ENCODE data around the gene TNNT3. TPM values are rescaled to one million over a fixed set of nuclear protein-coding genes. Genes with fewer than 3 reads are reported as not detected.
A peak's percentile ranks its signal among the peaks of the same experiment; 100 is the strongest.

Gene TNNT3
- total RNA-seq, 2 experiments from 2014 or later: 3.7 to 5.4 TPM

- ChIA-PET POLR2A (no interaction called here), CTCF (no interaction called here)
Observed at GRCh38 chr11:1915795-1916131, 3.7 kb upstream of the TNNT3 start.

GRCh38 chr11:1916132-1916985, 3.1 kb upstream of the TNNT3 start:
- ChIA-PET POLR2A (no interaction called here), CTCF (interaction anchor here (0.9 to 1.3 kb wide), 3 partner anchors 25 to 84 kb away, joined by 3 to 5 read pairs (median 4); no protein-coding TSS in a partner anchor)
- Mint-ChIP-seq H3K9me3 (peaks cover 12% of the 10 kb centered on the region), H3K4me3 (no peak overlapping the region), H3K4me1 (peaks cover 10% of the 10 kb centered on the region), H3K27ac (peak overlapping the region; percentile 62), H3K27me3 (peaks cover 5% of the 10 kb centered on the region), H3K36me3 (ENCODE audit: low read depth) (no peaks in the 10 kb centered on the region)
- no peak for DNase-seq

More at GRCh38 chr11:1915795-1916131, 3.7 kb upstream of the TNNT3 start:
- no peak overlapping the region for H3K4me3 Mint-ChIP-seq
- peaks cover 12% of the 10 kb centered on the region for H3K9me3 Mint-ChIP-seq
- H3K27me3 Mint-ChIP-seq: peaks cover 6% of the 10 kb centered on the region
- H3K36me3 Mint-ChIP-seq (ENCODE audit: low read depth): no peaks in the 10 kb centered on the region
- H3K4me1 Mint-ChIP-seq: peaks cover 10% of the 10 kb centered on the region
- peak overlapping the region; percentile 62 for H3K27ac Mint-ChIP-seq
- no peak for DNase-seq

DNA sequence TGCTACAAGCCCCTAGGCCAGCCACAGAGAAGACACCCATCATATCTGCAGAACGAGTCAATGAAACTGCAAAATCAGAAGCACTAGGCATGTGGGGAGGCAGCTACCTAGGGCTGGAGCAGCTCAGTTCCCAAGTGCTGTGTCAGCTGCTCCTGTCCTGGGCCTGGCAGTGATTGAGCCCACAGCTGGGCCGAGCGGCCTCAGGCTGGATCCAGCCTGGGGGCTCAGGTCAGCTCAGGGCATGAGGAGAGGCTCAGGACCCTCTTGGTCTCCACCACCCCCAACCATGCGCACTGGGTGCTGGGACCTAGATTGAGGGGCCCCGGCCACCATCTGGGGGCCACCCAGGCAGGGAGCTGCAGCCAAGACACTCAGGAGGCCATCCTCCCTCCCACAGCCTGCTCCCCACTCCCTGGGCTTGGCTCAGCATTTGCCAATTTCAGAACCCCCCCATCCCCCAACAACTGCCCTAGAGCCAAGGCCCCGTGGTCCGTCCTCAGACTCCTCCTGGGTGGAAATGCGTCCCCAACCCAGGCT, 2.4 kb upstream of the TNNT3 start:
- ChIA-PET CTCF (interaction anchor here (0.9 to 1.3 kb wide), 6 partner anchors 26 to 84 kb away, joined by 3 to 5 read pairs (median 3); no protein-coding TSS in a partner anchor), POLR2A (no interaction called here)
- Mint-ChIP-seq H3K4me1 (peaks cover 10% of the 10 kb centered on the region), H3K9me3 (peaks cover 12% of the 10 kb centered on the region), H3K27me3 (peaks cover 5% of the 10 kb centered on the region), H3K27ac (peak overlapping the region; percentile 57), H3K4me3 (no peak overlapping the region), H3K36me3 (ENCODE audit: low read depth) (no peaks in the 10 kb centered on the region)
- DNase-seq: no peak

DNA sequence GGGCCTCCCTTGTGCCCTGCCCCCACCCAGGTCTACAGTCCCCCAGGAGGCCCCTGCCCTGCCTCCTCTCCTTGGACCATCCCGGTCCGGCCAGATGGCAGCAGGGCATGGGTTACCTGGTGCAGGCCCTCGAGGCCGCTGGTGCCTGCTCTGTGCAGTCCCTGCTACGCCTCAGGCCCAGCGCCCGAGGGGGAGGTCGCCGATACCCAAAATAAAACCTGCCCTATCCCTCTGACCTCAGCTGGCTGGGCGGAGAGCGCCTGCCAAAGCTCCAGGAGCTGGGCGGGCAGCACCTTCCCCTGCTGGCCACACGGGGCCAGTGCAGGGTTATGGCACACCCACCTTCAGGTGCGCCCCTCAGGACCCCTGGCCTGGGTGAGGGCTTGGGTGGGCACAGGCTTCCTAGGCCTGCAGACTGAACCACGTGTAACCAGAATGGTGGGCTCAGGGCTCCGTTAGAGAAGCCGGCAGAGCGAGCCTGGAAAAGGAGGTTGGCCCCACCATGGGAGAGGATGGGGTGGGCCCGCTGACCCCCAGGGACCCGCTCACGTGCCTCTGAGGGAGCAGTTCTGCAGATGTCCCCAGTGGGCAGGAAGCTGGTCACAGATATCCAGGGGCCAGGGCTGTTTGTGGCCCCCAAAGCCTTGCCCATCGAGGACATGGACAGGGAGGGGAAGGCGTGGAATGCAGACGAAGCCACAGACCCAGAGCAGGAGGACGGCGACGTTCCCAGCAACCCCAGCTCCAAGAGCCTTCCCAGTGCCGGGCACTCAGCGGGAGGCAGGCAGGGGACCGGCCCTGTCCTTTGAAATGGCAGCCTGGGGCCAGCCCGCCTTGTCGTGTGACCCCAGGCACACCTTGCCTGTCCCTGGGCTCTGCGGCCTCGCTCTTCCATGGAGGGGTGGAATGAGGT, 1.7 kb upstream of the TNNT3 start:
- no peak for DNase-seq
- peaks cover 5% of the 10 kb centered on the region for H3K27me3 Mint-ChIP-seq
- H3K4me1 Mint-ChIP-seq: peaks cover 12% of the 10 kb centered on the region
- no peak overlapping the region for H3K4me3 Mint-ChIP-seq
- ChIA-PET CTCF (interaction anchor here (1.0 to 1.3 kb wide), 5 partner anchors 29 to 85 kb away, joined by 3 to 5 read pairs (median 3); no protein-coding TSS in a partner anchor), POLR2A (no interaction called here)
- H3K9me3 Mint-ChIP-seq: peaks cover 12% of the 10 kb centered on the region
- H3K36me3 Mint-ChIP-seq (ENCODE audit: low read depth): no peaks in the 10 kb centered on the region
- H3K27ac Mint-ChIP-seq: no peak overlapping the region

DNA sequence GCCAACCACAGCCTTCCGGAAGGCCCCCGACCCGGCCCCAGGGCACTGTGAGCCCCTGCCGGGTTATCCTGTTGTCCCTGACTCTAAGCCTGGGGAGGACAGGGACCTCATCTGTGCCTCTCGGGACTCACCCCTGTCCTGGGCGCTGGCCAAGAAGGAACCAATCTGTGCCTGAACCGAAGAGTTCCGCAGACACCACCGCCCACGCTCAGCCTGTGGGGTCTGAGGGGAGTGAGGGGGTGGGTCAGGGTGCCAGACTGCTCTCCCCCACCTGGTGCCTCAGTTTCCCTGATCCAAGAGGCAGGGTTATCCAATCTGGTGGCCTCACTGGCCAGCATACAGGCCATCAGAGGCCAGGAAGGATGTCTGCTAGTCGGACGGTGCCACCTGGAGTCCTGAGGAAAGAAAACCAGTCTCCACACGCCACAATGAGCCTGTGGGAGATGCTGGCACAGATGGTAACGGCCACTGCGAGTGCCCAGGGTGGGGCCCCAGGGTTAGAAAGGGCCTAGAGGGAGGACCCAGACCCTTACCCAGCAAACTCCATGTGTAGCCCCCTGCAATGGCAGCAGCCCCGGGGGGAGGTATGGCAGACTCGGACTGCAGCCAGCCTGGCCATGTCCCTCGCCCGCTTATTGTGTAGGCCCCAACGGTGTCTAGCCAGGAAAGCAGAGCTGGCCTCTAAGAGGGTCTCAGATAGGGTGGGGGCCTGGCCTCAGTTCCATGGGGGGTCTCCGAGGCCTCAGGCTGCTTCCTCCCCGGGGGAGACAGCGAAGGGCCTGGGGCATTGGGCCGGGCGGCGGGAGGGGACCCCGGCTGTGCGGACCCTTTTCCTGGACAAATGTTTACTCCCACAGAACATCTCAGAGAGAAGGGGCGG, 827 bp upstream of the TNNT3 start:
- no peaks in the 10 kb centered on the region for H3K36me3 Mint-ChIP-seq (ENCODE audit: low read depth)
- peak overlapping the region; percentile 9 for H3K27ac Mint-ChIP-seq
- no peak overlapping the region for H3K4me3 Mint-ChIP-seq
- ChIA-PET POLR2A (no interaction called here), CTCF (interaction anchor here (1.3 to 3.2 kb wide), 3 partner anchors 28 to 69 kb away, joined by 3 to 18 read pairs (median 3); partner anchors contain the start of gene PRR33)
- peaks cover 12% of the 10 kb centered on the region for H3K9me3 Mint-ChIP-seq
- no peak for DNase-seq
- peaks cover 14% of the 10 kb centered on the region for H3K4me1 Mint-ChIP-seq
- H3K27me3 Mint-ChIP-seq: peaks cover 2% of the 10 kb centered on the region

DNA sequence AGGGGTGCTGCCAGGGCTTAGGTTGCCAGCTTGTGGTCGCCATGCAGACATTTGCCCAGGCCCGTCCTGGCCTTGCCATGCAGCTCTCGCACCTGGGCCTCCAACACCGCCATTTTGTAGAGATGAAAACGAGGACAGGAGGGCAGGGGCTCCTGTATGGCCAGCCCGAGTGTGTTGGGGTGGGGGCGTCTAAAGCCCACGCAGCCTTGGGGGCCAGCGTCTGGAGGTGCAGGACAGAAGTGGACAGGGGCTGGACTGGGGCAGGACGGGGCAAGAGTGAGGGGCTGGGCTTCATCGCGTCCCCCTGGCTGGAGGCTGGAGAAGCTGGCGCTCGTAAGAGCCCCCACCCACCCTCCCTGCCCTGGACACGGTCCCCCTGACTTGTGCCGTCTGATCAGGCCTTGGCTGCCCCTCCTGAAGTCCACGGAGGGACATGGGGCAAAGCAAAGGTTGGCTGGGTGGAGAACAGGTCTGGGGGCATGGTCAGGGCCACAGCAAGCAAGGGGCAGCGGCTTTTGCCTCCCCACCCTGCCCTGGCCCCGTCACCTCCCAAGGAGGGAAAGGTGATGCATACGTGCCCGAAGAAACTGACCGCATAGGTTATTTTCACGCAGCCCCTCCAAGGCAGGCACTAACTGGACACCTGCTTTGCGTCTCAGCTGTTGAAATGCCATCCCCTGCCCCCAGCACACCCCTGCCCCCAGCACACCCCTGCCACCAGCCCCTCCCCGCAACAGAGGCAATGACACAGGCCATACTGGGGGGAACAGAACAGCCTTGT, 815 bp downstream of the TNNT3 start:
- POLR2A ChIA-PET: no interaction called here
- H3K27ac Mint-ChIP-seq: no peak overlapping the region

GRCh38 chr11:1920909-1921573, 1.5 kb downstream of the TNNT3 start:
- POLR2A ChIA-PET: no interaction called here
- Mint-ChIP-seq H3K27me3 (no peaks in the 10 kb centered on the region), H3K27ac (peak overlapping the region; percentile 57), H3K4me1 (peaks cover 5% of the 10 kb centered on the region), H3K9me3 (no peaks in the 10 kb centered on the region), H3K4me3 (no peak overlapping the region), H3K36me3 (ENCODE audit: low read depth) (no peaks in the 10 kb centered on the region)
- no peak for DNase-seq
- CTCF ChIA-PET: interaction anchor here (0.6 to 3.2 kb wide), 4 partner anchors 30 to 1018 kb away, joined by 3 to 18 read pairs (median 4); partner anchors contain the start of gene PRR33

More for the DNA sequence above, 815 bp downstream of the TNNT3 start:
- CTCF ChIA-PET: interaction anchor here (1.0 to 3.2 kb wide), 3 partner anchors 29 to 70 kb away, joined by 3 to 18 read pairs (median 3); partner anchors contain the start of gene PRR33
- no peak for DNase-seq
- no peak overlapping the region for H3K4me3 Mint-ChIP-seq
- H3K4me1 Mint-ChIP-seq: peaks cover 10% of the 10 kb centered on the region
- H3K9me3 Mint-ChIP-seq: peaks cover under 1% of the 10 kb centered on the region
- no peaks in the 10 kb centered on the region for H3K27me3 Mint-ChIP-seq
- no peaks in the 10 kb centered on the region for H3K36me3 Mint-ChIP-seq (ENCODE audit: low read depth)

- H3K27ac Mint-ChIP-seq: no peak overlapping the region
- POLR2A ChIA-PET: no interaction called here
- no peak for DNase-seq
- peaks cover 4% of the 10 kb centered on the region for H3K4me1 Mint-ChIP-seq
- H3K4me3 Mint-ChIP-seq: no peak overlapping the region
- H3K27me3 Mint-ChIP-seq: no peaks in the 10 kb centered on the region
- H3K36me3 Mint-ChIP-seq (ENCODE audit: low read depth): no peaks in the 10 kb centered on the region
- CTCF ChIA-PET: interaction anchor here (0.6 to 3.2 kb wide), 9 partner anchors 15 to 1018 kb away, joined by 3 to 18 read pairs (median 4); partner anchors contain the start of gene PRR33
- no peaks in the 10 kb centered on the region for H3K9me3 Mint-ChIP-seq
Observed at GRCh38 chr11:1921574-1922141, 2.2 kb downstream of the TNNT3 start.

GRCh38 chr11:1922481-1923081, 3.1 kb downstream of the TNNT3 start:
- Mint-ChIP-seq H3K27ac (no peak overlapping the region), H3K9me3 (no peaks in the 10 kb centered on the region), H3K27me3 (no peaks in the 10 kb centered on the region), H3K36me3 (ENCODE audit: low read depth) (no peaks in the 10 kb centered on the region), H3K4me3 (no peak overlapping the region), H3K4me1 (peaks cover 4% of the 10 kb centered on the region)
- ChIA-PET POLR2A (no interaction called here), CTCF (interaction anchor here (0.7 to 1.7 kb wide), 7 partner anchors 14 to 1208 kb away, joined by 3 to 6 read pairs (median 3); no protein-coding TSS in a partner anchor)
- DNase-seq: no peak

DNA sequence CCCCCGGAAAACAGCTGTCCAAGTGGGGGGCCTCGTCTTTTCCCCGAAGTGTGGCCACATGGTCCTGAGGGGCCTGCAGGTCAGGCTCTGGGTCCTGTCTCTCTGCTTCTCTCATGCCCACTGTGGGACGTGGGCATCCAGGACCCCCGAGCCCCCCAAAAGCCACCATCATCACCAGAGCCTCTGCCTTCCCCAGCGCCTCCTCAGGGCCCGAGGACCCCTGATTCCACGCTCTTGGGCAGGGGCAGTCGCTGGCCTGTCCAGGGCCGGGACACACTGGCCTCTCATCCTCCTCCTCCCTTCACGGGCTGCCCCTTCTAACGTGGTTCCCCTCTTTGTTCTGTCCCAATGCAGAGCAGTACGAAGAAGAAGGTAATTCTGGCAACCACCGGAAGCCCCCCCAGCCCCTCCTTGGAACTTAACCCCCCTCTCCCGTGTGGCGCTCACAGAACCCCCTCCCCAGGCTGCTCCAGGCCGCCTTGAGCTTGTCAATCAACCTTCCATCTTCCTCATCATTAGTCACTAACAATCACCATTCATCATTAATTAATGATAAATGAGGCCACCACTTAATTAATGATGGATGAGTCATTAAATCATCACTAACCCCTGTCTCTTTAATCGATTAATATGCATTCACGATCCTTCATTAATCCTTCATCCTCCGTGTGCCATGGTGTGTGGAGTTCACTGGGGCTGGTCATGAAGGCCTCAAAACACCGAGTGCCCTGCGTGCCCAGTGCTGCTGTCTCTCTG, 3.9 kb downstream of the TNNT3 start:
- H3K27me3 Mint-ChIP-seq: no peaks in the 10 kb centered on the region
- ChIA-PET POLR2A (no interaction called here), CTCF (no interaction called here)
- H3K4me3 Mint-ChIP-seq: no peak overlapping the region
- no peak for DNase-seq
- no peak overlapping the region for H3K27ac Mint-ChIP-seq
- peaks cover 4% of the 10 kb centered on the region for H3K4me1 Mint-ChIP-seq
- no peaks in the 10 kb centered on the region for H3K36me3 Mint-ChIP-seq (ENCODE audit: low read depth)
- H3K9me3 Mint-ChIP-seq: no peaks in the 10 kb centered on the region
